HepG2 (cell line): ENCODE data around the gene CLCN2. TPM values are rescaled to one million over a fixed set of nuclear protein-coding genes. Genes with fewer than 3 reads are reported as not detected.
A peak's percentile ranks its signal among the peaks of the same experiment; 100 is the strongest.

Experiments
- ATRX ChIP-seq: sonication (generic); formaldehyde crosslinking; IDR thresholded peaks from 2 replicates; pipeline ENCODE4 v1.4.0; 2020; ENCODE audit warnings: missing genetic modification reagents, borderline replicate concordance
- CENPT ChIP-seq: sonication (generic); formaldehyde crosslinking; IDR thresholded peaks from 2 replicates; pipeline ENCODE4 v1.8.0; 2022; ENCODE audit warnings: low read depth, mild to moderate bottlenecking, moderate library complexity, missing genetic modification reagents
- HMG20B ChIP-seq: conservative IDR thresholded peaks from 2 replicates; pipeline ENCODE4 v1.6.1; 2016; ENCODE audit warnings: missing genetic modification reagents, missing compliant biosample characterization
- KAT8 ChIP-seq: IDR thresholded peaks from 2 replicates; pipeline ENCODE4 v1.6.1; 2016; ENCODE audit warnings: missing genetic modification reagents, missing compliant biosample characterization
- NBN ChIP-seq: fragments of 450-650 bp; conservative IDR thresholded peaks from 2 replicates; pipeline ENCODE4 v1.6.1; 2017
- NCOA5 ChIP-seq: sonication (generic); formaldehyde crosslinking; IDR thresholded peaks from 2 replicates; pipeline ENCODE4 v1.4.0; 2020; ENCODE audit warnings: missing genetic modification reagents
- NFATC3 ChIP-seq: sonication (generic); formaldehyde crosslinking; IDR thresholded peaks from 2 replicates; pipeline ENCODE4 v1.5.1; 2020; ENCODE audit warnings: mild to moderate bottlenecking, missing genetic modification reagents
- NFKB2 ChIP-seq: sonication (generic); formaldehyde crosslinking; IDR thresholded peaks from 2 replicates; pipeline ENCODE4 v1.4.0; 2020; ENCODE audit warnings: missing genetic modification reagents, borderline replicate concordance
- RAD21 ChIP-seq: fragments of 450-650 bp; formaldehyde crosslinking; IDR thresholded peaks from 2 replicates; pipeline ENCODE4 v1.5.0; 2020; ENCODE audit warnings: mild to moderate bottlenecking
- SNRNP70 ChIP-seq: fragments of 200-400 bp; formaldehyde crosslinking; IDR thresholded peaks from 2 replicates; pipeline ENCODE4 v1.6.1; 2017; ENCODE audit warnings: mild to moderate bottlenecking, low read depth, low read length, moderate library complexity
- SP2 ChIP-seq: sonication (generic); formaldehyde crosslinking; IDR thresholded peaks from 2 replicates; pipeline ENCODE4 v1.5.1; 2020; ENCODE audit warnings: mild to moderate bottlenecking, missing genetic modification reagents
- TEAD2 ChIP-seq: sonication (generic); formaldehyde crosslinking; IDR thresholded peaks from 2 replicates; pipeline ENCODE4 v1.9.0; 2021; ENCODE audit warnings: missing genetic modification reagents
- TOPORS ChIP-seq: sonication (generic); formaldehyde crosslinking; IDR thresholded peaks from 2 replicates; pipeline ENCODE4 v1.8.0; 2023; ENCODE audit warnings: mild to moderate bottlenecking, missing genetic modification reagents
- ZEB1 ChIP-seq: IDR thresholded peaks from 2 replicates; pipeline ENCODE4 v1.6.1; 2012; ENCODE audit warnings: mild to moderate bottlenecking, low read depth, inconsistent platforms; ENCODE audit not compliant: insufficient replicate concordance
- ZFP37 ChIP-seq: sonication (generic); formaldehyde crosslinking; IDR thresholded peaks from 2 replicates; pipeline ENCODE4 v1.4.0; 2020; ENCODE audit warnings: missing genetic modification reagents, borderline replicate concordance
- ZMYM2 ChIP-seq: sonication (generic); formaldehyde crosslinking; IDR thresholded peaks from 2 replicates; pipeline ENCODE4 v1.8.0; 2022; ENCODE audit warnings: mild to moderate bottlenecking, missing genetic modification reagents
- ZNF292 ChIP-seq: sonication (generic); formaldehyde crosslinking; IDR thresholded peaks from 2 replicates; pipeline ENCODE4 v1.8.1; 2022; ENCODE audit warnings: mild to moderate bottlenecking, low read depth, missing genetic modification reagents, borderline replicate concordance
- ZNF354B ChIP-seq: sonication (generic); formaldehyde crosslinking; IDR thresholded peaks from 2 replicates; pipeline ENCODE4 v1.8.0; 2022; ENCODE audit warnings: mild to moderate bottlenecking, missing genetic modification reagents
- polyA plus RNA-seq, 8 experiments: library from polyadenylated mRNA; depleted of rRNA in 3 of 8; stranded (reverse) in 7 of 8; unstranded in 1 of 8; fragments of >200 nt; fragmentation: Illumina TruSeq in 4 of 8; extraction: Trizol in 4 of 8; gene quantifications; 2 replicates each; pipeline versions ENCODE4 v1.2.1 to v1.2.3, GENCODE V29; 2011 to 2016; ENCODE audit warnings: low read depth in 4 of 8, missing spikeins in 1 of 8, mixed read lengths in 1 of 8; ENCODE audit not compliant: insufficient read depth in 1 of 8
- total RNA-seq, 5 experiments: library from RNA; depleted of rRNA; stranded (reverse); fragments of >200 nt; fragmentation: Illumina TruSeq; extraction: Trizol; gene quantifications; 2 replicates each; pipeline ENCODE4 v1.2.3, GENCODE V29; 2016; ENCODE audit warnings: low read depth in 1 of 5
- TF ChIP-seq, protein P1 (sequence below): sonication (generic); formaldehyde crosslinking; IDR thresholded peaks from 2 replicates; pipeline ENCODE4 v1.5.1; 2020; ENCODE audit warnings: mild to moderate bottlenecking, missing genetic modification reagents, moderate library complexity
- TF ChIP-seq, protein P2 (sequence below): sonication (generic); formaldehyde crosslinking; IDR thresholded peaks from 2 replicates; pipeline ENCODE4 v1.4.0; 2020; ENCODE audit warnings: missing genetic modification reagents, mild to moderate bottlenecking, borderline replicate concordance
- TF ChIP-seq, protein P3 (sequence below): sonication (generic); formaldehyde crosslinking; IDR thresholded peaks from 2 replicates; pipeline ENCODE4 v1.8.1; 2023; ENCODE audit warnings: missing genetic modification reagents, mild to moderate bottlenecking, borderline replicate concordance
- TF ChIP-seq, protein P4 (sequence below): IDR thresholded peaks from 2 replicates; pipeline ENCODE4 v1.6.1; 2012; ENCODE audit warnings: low read length, improper control_type of control experiment

Gene CLCN2
- total and polyA plus RNA-seq, 2 of the 13 experiments (the other 11 are each of a cell fraction or from before 2014, with no cell fraction given): 11.4 to 13.5 TPM

DNA sequence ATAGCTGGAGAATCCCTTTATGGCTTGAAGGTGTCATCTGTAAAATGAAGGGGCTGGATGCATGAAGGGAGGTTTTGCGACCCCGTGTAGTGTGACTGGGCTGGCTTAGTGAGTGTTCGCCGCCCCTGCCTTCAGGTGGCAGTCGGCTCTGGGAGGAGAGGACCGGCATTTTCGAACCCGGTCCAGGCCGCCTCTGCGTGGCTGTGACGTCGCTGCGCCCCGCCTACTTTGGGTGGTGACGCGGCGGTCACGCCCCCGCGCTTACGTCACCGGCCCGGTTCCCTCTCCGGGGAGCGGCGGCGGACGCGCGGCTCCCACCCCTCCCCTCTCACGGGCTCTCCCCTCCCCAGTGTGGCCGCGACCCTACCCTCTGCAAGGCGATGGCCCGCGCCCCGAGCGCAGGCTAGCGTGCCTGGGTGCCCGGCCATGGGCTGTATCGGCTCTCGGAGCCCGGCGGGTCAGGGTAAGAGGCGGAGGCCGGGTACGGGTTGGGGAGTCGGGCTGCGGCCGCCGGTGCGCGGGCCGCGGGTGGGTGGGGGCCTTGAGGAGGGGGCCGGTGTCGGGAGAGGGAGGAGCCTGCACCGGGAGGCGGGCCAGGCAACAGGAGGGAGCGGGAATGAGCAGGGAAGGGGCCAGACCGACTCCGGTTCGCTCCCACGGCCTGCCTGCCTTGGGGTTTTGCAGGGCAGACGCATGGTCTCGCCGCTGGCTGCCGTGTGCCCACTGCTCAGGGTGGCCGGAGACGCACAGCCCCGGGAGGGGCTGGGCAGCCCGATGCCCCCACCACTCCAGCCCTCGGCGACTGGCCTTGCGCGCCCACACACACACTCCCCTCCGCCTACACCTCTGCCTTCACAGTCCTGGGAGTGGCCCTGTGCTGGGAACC is 25.5 kb downstream of the CLCN2 start (continued):
- TF ChIP-seq, protein P1, sequence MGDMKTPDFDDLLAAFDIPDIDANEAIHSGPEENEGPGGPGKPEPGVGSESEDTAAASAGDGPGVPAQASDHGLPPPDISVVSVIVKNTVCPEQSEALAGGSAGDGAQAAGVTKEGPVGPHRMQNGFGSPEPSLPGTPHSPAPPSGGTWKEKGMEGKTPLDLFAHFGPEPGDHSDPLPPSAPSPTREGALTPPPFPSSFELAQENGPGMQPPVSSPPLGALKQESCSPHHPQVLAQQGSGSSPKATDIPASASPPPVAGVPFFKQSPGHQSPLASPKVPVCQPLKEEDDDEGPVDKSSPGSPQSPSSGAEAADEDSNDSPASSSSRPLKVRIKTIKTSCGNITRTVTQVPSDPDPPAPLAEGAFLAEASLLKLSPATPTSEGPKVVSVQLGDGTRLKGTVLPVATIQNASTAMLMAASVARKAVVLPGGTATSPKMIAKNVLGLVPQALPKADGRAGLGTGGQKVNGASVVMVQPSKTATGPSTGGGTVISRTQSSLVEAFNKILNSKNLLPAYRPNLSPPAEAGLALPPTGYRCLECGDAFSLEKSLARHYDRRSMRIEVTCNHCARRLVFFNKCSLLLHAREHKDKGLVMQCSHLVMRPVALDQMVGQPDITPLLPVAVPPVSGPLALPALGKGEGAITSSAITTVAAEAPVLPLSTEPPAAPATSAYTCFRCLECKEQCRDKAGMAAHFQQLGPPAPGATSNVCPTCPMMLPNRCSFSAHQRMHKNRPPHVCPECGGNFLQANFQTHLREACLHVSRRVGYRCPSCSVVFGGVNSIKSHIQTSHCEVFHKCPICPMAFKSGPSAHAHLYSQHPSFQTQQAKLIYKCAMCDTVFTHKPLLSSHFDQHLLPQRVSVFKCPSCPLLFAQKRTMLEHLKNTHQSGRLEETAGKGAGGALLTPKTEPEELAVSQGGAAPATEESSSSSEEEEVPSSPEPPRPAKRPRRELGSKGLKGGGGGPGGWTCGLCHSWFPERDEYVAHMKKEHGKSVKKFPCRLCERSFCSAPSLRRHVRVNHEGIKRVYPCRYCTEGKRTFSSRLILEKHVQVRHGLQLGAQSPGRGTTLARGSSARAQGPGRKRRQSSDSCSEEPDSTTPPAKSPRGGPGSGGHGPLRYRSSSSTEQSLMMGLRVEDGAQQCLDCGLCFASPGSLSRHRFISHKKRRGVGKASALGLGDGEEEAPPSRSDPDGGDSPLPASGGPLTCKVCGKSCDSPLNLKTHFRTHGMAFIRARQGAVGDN: peak; percentile 51
- TF ChIP-seq, protein P2, sequence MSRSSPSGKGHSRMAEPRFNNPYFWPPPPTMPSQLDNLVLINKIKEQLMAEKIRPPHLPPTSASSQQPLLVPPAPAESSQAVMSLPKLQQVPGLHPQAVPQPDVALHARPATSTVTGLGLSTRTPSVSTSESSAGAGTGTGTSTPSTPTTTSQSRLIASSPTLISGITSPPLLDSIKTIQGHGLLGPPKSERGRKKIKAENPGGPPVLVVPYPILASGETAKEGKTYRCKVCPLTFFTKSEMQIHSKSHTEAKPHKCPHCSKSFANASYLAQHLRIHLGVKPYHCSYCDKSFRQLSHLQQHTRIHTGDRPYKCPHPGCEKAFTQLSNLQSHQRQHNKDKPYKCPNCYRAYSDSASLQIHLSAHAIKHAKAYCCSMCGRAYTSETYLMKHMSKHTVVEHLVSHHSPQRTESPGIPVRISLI (CRISPR knock-in tag): no peak
- no peak for TF ChIP-seq NCOA5 (CRISPR knock-in tag)
- peak; percentile 74; the same call in 1 of the 2 replicates for TF ChIP-seq TOPORS (CRISPR knock-in tag)
- TF ChIP-seq TEAD2 (CRISPR knock-in tag): no peak
- no peak for TF ChIP-seq ZEB1
- no peak for TF ChIP-seq KAT8 (CRISPR knock-in tag)
- TF ChIP-seq SP2 (CRISPR knock-in tag): no peak
- TF ChIP-seq, protein P3, sequence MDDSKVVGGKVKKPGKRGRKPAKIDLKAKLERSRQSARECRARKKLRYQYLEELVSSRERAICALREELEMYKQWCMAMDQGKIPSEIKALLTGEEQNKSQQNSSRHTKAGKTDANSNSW (CRISPR knock-in tag): no peak
- TF ChIP-seq RAD21: no peak
- TF ChIP-seq HMG20B (CRISPR knock-in tag): no peak
- TF ChIP-seq ZFP37: no peak; the same call in 1 of the 2 replicates
- TF ChIP-seq SNRNP70: no peak
- 0 out of 2 replicates have a peak, but pooled peaks have one; percentile 73 for TF ChIP-seq CENPT
- TF ChIP-seq, protein P4, sequence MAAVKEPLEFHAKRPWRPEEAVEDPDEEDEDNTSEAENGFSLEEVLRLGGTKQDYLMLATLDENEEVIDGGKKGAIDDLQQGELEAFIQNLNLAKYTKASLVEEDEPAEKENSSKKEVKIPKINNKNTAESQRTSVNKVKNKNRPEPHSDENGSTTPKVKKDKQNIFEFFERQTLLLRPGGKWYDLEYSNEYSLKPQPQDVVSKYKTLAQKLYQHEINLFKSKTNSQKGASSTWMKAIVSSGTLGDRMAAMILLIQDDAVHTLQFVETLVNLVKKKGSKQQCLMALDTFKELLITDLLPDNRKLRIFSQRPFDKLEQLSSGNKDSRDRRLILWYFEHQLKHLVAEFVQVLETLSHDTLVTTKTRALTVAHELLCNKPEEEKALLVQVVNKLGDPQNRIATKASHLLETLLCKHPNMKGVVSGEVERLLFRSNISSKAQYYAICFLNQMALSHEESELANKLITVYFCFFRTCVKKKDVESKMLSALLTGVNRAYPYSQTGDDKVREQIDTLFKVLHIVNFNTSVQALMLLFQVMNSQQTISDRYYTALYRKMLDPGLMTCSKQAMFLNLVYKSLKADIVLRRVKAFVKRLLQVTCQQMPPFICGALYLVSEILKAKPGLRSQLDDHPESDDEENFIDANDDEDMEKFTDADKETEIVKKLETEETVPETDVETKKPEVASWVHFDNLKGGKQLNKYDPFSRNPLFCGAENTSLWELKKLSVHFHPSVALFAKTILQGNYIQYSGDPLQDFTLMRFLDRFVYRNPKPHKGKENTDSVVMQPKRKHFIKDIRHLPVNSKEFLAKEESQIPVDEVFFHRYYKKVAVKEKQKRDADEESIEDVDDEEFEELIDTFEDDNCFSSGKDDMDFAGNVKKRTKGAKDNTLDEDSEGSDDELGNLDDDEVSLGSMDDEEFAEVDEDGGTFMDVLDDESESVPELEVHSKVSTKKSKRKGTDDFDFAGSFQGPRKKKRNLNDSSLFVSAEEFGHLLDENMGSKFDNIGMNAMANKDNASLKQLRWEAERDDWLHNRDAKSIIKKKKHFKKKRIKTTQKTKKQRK: no peak
- TF ChIP-seq NFKB2: no peak
- TF ChIP-seq NBN: no peak
- no peak for TF ChIP-seq ZMYM2 (CRISPR knock-in tag)
- TF ChIP-seq ZNF354B: 0 out of 2 replicates have a peak, but pooled peaks have one; percentile 56
- no peak for TF ChIP-seq NFATC3 (CRISPR knock-in tag)
- TF ChIP-seq ZNF292 (CRISPR knock-in tag): no peak
- no peak for TF ChIP-seq ATRX (CRISPR knock-in tag)
